Activated effector memory CD4-positive, alpha-beta T cell treated with Interleukin-2 at 50 U/mL for 16 hours (primary cell): ENCODE data around the gene CERK.
A peak's percentile ranks its signal among the peaks of the same experiment; 100 is the strongest.
"Not testable (repeated sequence)": the region's sequence is repeated elsewhere in the genome, so short reads cannot be mapped to it uniquely, and the experiment has no call there.

Experiments used
- DNase-seq: peaks from one replicate; pipeline ENCODE4 v3.0.0-alpha.2; 2020

CERK gene

GRCh38 chr22:46737976-46738646, at the start of gene CERK:
CERK (minus strand) TSS chr22:46738252; CDS start chr22:46738148, 104 bp downstream.
- peak; percentile 69 for DNase-seq

- no peak for DNase-seq
Observed at GRCh38 chr22:46783721-46784120, 45.7 kb upstream of the CERK start.

- not testable (repeated sequence) for DNase-seq
Observed at GRCh38 chr22:46782200-46782599, 44.1 kb upstream of the CERK start.

- no peak for DNase-seq
Observed at GRCh38 chr22:46781291-46781690, 43.2 kb upstream of the CERK start.

GRCh38 chr22:46780453-46780852, 42.4 kb upstream of the CERK start:
- no peak for DNase-seq

- no peak for DNase-seq
Observed at GRCh38 chr22:46779651-46780050, 41.6 kb upstream of the CERK start.

- DNase-seq, result no peak
Observed at GRCh38 chr22:46779023-46779422, 41.0 kb upstream of the CERK start.

GRCh38 chr22:46777609-46777970, 39.5 kb upstream of the CERK start:
- DNase-seq, result peak; percentile 28

- DNase-seq, result no peak
Observed at GRCh38 chr22:46776876-46777608, 39.0 kb upstream of the CERK start.

- DNase-seq, result no peak
Observed at GRCh38 chr22:46775850-46776826, 38.1 kb upstream of the CERK start.

- no peak for DNase-seq
Observed at GRCh38 chr22:46774980-46775849, 37.2 kb upstream of the CERK start.

GRCh38 chr22:46774253-46774979, 36.4 kb upstream of the CERK start:
- peak; percentile 26 for DNase-seq

GRCh38 chr22:46773076-46773475, 35.0 kb upstream of the CERK start:
- no peak for DNase-seq

GRCh38 chr22:46770726-46771125, 32.7 kb upstream of the CERK start:
- DNase-seq, result no peak

- DNase-seq, result no peak
Observed at GRCh38 chr22:46770151-46770641, 32.1 kb upstream of the CERK start.

GRCh38 chr22:46769706-46770105, 31.7 kb upstream of the CERK start:
- no peak for DNase-seq

GRCh38 chr22:46769191-46769675, 31.2 kb upstream of the CERK start:
- DNase-seq, result no peak

- DNase-seq, result no peak
Observed at GRCh38 chr22:46767249-46767985, 29.4 kb upstream of the CERK start.

- no peak for DNase-seq
Observed at GRCh38 chr22:46766611-46767010, 28.6 kb upstream of the CERK start.

GRCh38 chr22:46764779-46765485, 26.9 kb upstream of the CERK start:
- DNase-seq, result no peak
